ENCODE measurements around the gene RGS3. TPM values are rescaled to one million over a fixed set of nuclear protein-coding genes. Genes with fewer than 3 reads are reported as not detected.

RGS3 gene
- total and polyA plus RNA-seq, 11 donors = 93.4 to 214 (median 134) TPM

DNA sequence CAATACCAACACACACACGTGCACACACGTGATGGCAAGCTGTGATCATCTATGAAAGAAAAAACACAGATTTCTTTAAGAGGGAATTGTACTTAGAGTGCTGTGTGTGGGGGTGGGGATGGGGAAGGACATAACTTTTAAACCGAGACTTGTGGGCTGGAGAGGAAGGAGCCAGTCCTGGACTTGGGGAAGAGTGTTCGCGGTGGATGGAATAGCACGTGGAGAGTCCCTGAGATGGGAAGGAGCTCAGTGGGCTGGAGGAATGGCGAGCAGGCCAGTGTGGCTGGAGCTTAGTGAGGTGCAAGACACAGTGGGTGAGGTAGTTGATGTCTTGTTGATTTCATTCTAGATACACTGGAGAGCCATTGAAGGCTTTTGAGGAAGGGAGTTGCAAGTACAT lies 78.5 kb downstream of the RGS3 start:
- TF ChIP-seq POLR2A (IDR thresholded peaks at IDR 0.05) (no peak), CTCF (IDR thresholded peaks at IDR 0.05) (no peak)
- intact Hi-C loops (cut with DNase I) = loop anchor here in 1 of 10 donors (5.0 kb wide), 1 partner anchor 35 kb away; no protein-coding TSS in a partner anchor
- no peaks in the 10 kb centered on the region for H3K9me3 ChIP-seq
- WGBS, 4 donors = 79 to 82% (median 80%) methylated on average over 7 of the region's 7 CpGs
- no peak overlapping the region for H3K4me3 ChIP-seq
- ATAC-seq (no peak), DNase-seq (no peak)
- peaks cover 0 to 69% (median 54%) of the 10 kb centered on the region in 9 donors for H3K36me3 ChIP-seq
- H3K27me3 ChIP-seq = no peaks in the 10 kb centered on the region
- H3K27ac ChIP-seq = peak overlapping the region in 4 of 12 donors; percentile 56 to 66 (median 62)
- peaks cover 2 to 95% (median 59%) of the 10 kb centered on the region in 12 donors for H3K4me1 ChIP-seq

GRCh38 chr9:113542741-113543140 lies 79.2 kb downstream of the RGS3 start:
- no peaks in the 10 kb centered on the region for H3K9me3 ChIP-seq
- peak overlapping the region in 9 of 12 donors; percentile 10 to 72 (median 56) for H3K27ac ChIP-seq
- intact Hi-C loops (cut with DNase I) = loop anchor here in 1 of 10 donors (5.0 kb wide), 1 partner anchor 35 kb away; no protein-coding TSS in a partner anchor
- peak; percentile 12 to 59 (median 36) for ATAC-seq
- H3K4me1 ChIP-seq = peaks cover under 1 to 95% (median 59%) of the 10 kb centered on the region in 12 donors
- peak in 2 of 5 donors; percentile 32 to 35 for DNase-seq
- no peaks in the 10 kb centered on the region for H3K27me3 ChIP-seq
- H3K4me3 ChIP-seq = no peak overlapping the region
- WGBS, 4 donors = 47 to 69% (median 56%) methylated on average over 5 of the region's 5 CpGs
- TF ChIP-seq POLR2A (IDR thresholded peaks at IDR 0.05) (no peak), CTCF (IDR thresholded peaks at IDR 0.05) (no peak)
- H3K36me3 ChIP-seq = peaks cover 0 to 64% (median 47%) of the 10 kb centered on the region in 9 donors

- intact Hi-C loops (cut with DNase I) = loop anchor here in 1 of 10 donors (5.0 kb wide), 1 partner anchor 34 kb away; no protein-coding TSS in a partner anchor
- TF ChIP-seq POLR2A (IDR thresholded peaks at IDR 0.05) (no peak), CTCF (IDR thresholded peaks at IDR 0.05) (no peak)
- H3K27me3 ChIP-seq = no peaks in the 10 kb centered on the region
- WGBS, 4 donors = 76 to 90% (median 83%) methylated on average over 10 of the region's 10 CpGs
- no peak overlapping the region for H3K4me3 ChIP-seq
- H3K4me1 ChIP-seq = peaks cover 3 to 95% (median 59%) of the 10 kb centered on the region in 12 donors
- peak in 1 of 5 donors; percentile 21 for DNase-seq
- H3K27ac ChIP-seq = peak overlapping the region in 8 of 12 donors; percentile 5 to 72 (median 58)
- ATAC-seq = no peak
- no peaks in the 10 kb centered on the region for H3K9me3 ChIP-seq
- peaks cover 0 to 60% (median 40%) of the 10 kb centered on the region in 9 donors for H3K36me3 ChIP-seq
These were observed 79.9 kb downstream of the RGS3 start for GRCh38 chr9:113543296-113543981.

DNA sequence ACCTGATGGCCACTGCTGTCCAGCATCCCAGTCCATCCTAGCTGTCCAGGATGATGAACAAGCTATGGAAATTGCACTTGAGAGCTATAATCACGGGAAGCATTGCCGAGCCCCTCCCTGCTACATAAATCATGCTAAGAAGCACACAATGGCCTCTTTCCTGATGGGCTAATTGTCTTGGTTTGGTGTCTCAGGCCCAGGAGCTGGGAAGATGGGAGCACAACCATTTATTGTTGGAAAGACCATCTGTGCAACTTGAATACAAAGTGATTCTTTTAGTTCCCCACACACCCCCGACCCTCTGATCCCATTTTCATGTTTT lies 80.4 kb downstream of the RGS3 start:
- no peak for ATAC-seq
- TF ChIP-seq CTCF (IDR thresholded peaks at IDR 0.05) (no peak), POLR2A (IDR thresholded peaks at IDR 0.05) (no peak)
- Histone ChIP-seq H3K27ac (peak overlapping the region in 1 of 12 donors; percentile 64), H3K4me3 (no peak overlapping the region), H3K27me3 (no peaks in the 10 kb centered on the region), H3K36me3 (peaks cover 0 to 55% (median 35%) of the 10 kb centered on the region in 9 donors), H3K9me3 (no peaks in the 10 kb centered on the region), H3K4me1 (peaks cover 8 to 96% (median 59%) of the 10 kb centered on the region in 12 donors)
- intact Hi-C loops (cut with DNase I) = loop anchor here in 1 of 10 donors (5.0 kb wide), 1 partner anchor 33 kb away; no protein-coding TSS in a partner anchor
- 54 to 70% (median 64%) methylated on average over 3 of the region's 3 CpGs for WGBS, 4 donors
- no peak for DNase-seq
